NCI-H1694 (cell line): ENCODE data around the gene CDC42BPG.

Source experiments
- DNase-seq: peaks from one replicate; lab custom pipeline; 2025; lab: John Stamatoyannopoulos, UW

Gene CDC42BPG

DNA sequence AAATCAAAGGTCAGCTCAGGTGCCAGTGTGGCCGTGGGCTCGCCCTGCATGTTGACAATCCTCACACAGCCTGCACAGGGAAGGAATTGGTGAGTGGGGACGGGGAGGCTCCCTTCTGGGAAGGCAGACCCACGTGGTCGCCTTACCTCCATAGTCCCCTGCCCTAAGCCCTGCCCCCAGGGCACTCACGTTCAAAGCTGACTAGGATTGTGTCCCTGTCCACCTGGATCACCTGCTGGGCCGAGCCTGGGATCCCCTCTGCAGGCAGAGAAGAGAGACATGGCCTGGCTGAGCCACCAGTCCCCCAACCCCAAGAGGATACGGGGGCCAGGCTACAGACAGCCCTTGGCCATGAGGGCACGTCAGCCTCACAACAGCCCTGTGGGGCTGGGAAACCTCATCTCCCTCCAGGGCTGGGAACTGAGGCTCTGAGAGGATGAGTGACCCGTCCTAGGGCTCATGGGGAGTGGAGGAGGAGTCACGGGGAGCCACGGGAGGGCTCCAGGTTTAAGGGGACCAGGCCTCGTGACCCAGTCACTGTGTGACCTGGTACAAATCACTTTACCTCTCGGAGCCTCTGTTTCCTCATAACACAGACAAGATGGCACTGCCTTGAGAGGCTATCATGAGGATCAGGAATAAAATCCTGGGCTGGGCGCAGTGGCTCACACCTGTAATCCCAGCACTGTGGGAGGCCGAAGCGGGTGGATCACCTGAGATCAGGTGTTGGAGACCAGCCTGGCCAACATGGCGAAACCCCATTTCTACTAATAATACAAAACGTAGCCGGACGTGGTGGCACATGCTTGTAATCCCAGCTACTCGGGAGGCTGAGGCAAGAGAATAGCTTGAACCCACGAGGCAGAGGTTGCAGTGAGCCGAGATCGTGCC, 54.0 kb downstream of the CDC42BPG start:
- no peak for DNase-seq

DNA sequence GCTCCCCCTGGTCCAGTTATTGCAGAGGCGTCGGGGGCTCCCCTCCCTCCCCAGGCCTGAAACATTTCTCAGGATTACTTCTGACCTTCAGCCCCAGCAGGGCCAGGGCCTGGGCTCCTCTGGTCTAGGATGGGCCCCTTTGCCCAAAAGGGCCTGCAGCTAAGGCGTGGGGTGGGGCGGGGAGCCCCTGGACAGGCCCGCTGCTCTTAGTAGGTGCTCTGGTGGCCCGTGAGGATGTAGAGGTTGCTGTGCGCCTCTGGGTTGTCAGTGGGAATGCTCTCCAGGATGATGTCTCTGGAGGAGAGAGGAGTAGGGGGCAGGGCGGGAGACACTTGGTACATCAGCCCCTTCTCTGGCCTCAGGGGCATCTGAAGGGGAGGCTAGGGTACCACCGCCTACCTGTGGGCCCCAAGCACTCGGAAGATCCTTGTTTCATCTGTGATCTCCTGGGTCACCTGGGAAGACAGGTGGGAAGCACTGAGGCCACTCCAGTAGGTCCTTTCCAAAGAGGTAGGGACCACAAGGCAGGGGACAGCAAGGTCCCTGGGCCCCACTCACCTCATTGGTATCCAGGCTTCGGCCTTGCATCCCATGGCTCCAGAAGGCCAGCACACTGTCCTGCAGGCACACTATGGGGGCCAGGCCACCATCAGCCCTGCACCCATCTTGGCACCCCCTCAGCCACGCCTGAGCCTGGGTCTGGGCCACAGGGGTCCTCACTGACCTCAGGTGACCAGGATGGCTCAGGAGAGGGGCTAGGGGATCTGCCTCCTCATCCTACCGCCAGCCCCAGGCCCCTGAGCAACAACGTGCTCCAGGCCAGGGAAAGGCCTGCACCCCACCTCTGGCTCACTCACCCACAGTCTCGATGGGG, 54.9 kb downstream of the CDC42BPG start:
- no peak for DNase-seq

DNA sequence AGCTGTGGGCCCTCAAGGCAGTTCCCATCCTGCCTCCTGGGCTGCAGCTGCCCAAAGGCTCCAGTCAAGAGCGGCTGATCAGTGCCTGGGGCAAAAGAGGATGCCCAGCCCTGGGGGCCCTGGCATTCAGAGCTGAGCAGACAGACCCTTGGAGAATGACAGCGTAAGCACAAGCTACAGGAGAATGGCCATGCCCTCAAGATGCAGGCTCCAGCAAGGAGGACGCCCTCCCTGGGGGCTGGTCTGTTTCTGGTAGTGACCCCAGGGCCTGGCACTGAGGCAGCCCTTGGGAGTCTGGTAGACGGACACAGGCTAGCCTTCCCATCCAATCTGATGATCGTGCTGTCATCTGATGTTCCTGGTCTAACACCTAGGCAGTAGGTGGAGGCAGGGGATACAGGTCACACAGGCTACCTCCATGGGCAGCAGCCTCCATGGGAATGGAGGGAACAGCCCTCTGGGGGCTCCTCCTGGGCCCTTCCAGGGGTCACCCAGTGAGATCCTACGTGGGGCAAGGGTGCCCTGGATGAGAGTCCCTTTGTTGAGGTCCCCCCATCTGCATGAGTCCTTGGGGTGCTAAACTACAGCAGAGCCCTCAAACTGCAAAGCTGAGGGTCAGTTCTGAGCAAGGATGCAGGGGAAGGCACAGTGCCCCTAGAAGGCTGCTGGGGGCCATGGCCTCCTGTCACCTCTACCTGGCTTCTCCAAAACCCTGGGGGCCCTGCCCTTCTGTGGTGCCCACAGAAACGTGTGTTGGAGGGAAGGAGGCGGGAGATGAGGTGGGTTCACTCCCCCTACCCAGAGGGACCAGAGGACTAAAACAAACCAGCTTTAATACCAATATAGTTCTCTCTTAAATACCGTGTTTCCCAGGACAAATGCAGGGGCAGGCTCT, 55.9 kb downstream of the CDC42BPG start:
- no peak for DNase-seq

DNA sequence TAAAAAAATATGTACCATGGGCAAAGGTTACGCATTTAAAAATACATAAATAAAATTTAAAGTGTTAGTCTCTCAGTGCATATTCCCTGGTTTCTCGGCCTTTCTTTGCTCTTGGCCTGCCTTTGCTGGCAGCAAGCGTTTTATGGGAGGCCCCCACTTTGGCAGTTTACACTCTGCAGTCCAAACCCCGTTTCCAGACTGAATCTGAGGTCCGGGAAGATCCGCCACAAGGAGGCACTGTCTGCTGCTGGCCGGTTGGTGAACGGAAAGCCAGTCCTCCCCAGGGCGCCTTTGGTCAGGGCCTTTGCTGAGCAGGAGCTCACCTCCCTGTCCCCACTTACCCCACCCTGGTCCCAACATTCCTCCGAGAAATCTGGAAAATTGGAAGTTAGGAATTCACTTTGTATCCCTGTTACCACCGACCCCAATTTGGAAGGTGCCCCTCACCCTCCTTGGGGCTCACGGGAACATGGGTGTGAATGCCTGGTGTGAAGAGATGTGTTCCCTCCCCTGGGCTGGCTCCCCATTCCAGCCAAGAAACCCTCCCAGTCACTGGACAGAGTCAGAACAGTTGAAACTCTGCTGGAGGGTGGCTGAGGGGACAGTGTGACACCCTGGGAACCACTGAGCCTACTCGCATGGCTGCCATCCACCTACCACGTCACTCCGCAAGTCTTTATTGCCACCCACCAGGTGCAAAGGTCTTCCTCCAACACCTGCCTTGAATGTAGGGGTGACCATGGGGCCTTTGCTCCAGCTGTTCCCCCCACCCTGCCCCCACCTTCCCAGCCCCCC, 56.7 kb downstream of the CDC42BPG start:
- no peak for DNase-seq

DNA sequence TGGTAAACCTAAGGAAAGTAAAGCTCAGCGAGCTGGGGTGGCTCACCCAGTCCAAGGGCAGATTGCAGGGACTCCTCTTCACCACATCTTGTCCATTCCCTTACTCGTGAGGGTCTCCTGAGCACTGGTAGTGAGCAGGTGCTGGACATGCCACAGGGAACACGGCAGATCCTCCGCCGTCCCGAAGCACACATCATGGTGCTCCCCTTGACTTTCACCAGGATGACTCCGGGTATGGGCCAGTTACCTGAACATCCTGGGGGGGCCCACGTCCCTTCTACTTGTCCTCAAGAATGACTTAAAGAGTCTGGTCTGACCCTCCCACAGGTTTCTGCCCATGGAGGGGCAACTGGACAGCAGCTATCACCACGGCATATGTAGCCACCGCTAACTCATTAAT, 58.1 kb downstream of the CDC42BPG start:
- no peak for DNase-seq

DNA sequence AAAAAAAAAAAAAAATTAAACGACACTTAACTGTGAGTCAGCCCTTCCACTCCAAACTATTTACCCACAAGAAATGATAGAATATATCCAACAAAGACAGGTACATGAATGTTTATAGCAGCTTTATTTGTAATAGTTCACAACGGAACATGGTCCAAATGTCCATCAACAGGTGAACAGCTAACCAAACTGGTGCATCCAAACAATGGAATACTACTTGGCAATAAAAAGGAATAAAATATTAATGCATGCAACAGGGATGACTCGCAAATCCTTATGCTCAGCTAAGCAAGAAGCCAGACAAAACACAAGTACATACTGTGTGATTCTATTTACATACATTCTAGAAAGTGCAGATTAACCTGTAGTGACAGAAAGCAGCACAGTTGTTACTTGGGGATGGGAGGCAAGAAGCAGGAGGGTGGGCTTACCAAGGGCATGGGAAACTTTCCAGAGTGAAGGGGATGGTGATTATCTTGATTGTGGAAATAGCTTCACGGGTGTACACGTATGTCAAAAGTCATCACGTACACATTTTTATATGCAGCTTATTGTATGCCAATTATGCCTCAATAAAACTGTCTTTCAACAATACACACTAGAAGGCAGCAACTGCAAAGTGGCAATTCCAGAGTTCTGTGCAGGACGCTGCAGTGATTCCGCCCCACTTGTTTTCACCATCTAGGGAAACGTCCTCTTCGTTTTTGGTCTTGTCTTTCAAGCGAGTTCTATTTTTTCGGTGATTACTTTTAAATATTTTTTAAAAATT, 59.5 kb downstream of the CDC42BPG start:
- no peak for DNase-seq

DNA sequence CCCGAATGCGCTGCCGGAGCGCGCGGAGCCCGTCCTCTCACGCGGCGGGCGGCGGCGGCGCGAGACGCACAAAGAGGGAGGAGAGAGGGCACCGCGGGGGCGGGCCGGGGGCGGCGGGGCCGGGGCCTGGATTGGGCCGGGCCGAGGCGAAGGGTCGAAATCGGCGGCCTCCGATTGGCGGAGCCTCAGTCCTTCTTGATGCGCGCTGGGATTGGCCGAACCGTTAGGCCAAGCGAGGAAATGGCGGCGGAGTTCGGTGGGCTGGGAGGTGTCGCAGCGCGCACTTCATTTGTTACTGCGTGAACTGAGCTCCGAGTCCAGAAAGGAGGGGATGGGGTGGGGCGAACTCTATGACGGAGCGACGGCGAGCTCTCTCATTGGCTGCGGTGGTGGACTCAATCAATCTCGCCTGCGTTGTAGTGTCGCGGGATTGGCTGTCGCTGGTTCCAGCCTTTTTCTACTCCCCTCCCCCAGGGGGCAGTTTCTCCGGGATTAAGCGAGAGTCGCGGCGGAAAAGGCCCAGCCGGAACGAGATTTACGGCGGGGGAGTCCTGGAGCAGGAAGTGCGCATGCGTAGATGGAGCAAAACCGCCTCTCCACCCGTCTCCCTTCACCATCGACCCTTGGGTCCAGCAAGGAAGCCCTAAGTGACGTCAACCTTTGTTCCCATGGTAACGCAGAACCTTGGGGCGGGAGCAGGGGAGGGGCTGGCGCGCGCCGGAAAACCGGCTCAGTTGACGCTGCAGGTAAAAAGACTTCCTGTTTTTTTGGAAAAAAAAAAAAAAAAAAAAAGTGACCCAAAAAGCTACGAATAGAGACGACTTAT, 65.8 kb downstream of the CDC42BPG start, which contains the start of gene SF1:
Gene SF1 (minus strand): TSS at position 70 of the 826 bp plus-strand sequence. CDS start 150 bp downstream, outside the sequence.
- DNase-seq = peak; percentile 100

DNA sequence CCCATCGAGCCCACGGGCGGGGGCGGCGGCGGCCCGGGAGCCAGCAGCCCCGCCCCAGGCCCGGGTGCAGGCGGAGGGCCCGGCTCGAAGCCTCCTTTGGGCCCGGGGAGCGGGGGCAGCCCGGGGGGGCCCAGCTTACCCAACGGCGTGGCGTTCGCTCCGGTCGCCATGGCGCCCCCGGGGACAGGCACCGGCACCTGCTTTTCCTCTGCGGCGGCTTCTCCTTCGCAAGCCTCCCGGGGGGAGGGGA, 66.3 kb downstream of the CDC42BPG start:
- no peak for DNase-seq

DNA sequence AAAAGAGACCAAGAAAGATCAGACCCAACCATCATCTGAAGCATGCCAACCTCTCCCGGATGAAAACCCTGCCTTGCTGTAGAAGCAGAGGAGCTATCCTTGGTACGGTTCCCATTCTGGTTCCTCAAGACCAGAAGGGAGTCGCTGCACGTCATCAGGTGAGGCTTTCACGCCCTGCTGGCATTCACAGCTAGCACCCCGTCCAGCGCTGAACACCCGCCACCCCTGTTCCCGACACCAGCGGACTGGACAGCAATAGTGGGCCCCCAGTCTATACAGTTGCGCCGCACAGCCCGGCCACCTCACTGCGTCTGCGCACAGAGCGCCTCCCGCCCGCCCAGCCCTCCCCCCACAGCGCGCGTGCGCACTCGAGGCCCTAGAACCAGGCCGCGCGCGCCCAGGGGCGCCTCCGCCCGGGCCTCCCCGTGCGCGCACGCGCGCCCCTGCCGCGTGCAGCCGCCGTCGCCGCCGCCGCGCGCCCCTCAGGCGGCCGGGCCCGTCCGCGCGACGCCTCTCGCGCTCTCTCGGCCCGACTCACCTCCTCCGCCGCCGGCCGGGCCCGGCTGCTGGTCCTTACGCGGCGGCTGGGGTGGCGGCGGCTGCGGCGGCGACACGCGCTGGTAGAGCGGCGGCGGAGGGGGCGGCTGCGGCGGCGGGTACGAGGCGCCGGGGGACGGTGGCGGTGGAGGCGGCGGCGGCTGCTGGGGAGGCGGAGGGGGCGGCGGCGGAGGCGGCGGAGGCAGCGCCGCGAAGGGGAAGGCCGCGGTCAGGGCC, 66.8 kb downstream of the CDC42BPG start:
- DNase-seq = no peak

DNA sequence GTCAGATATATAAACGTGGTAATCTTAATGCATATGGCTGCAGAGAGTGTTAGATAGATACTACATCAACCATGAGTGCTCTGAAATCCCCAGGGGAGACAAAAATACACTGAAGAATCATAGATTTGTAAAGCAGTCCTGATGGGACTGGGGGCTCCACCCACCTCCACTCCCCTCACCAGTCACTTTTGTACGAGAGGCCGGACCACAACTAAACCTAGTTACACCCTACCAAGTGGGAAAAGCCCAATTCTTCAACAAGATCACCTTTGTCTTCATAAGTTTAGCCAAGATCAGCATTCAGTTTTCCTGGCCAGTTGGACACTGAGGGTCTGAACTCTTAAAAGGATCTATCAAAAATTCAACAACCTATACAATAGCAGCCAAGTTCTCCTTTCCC, 67.6 kb downstream of the CDC42BPG start:
- no peak for DNase-seq

DNA sequence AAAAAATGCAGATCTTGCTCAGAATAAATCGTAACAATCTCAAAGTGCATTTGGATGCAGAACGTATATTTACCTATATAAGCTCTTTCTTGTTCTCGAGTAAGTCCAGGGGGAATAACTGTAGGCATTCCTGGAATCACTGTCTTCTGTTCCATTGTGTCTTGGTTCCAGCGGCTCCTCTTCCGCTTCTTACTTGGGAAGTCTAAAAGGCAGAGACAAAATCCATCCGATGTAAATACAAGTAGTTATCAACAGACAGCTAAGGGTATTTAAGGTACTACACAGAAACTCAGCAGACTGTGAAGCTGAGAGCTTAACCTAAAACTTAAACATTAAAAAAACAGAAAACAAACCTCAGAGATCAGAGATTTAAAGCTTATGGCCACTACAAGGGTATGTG, 68.0 kb downstream of the CDC42BPG start:
- DNase-seq = no peak

DNA sequence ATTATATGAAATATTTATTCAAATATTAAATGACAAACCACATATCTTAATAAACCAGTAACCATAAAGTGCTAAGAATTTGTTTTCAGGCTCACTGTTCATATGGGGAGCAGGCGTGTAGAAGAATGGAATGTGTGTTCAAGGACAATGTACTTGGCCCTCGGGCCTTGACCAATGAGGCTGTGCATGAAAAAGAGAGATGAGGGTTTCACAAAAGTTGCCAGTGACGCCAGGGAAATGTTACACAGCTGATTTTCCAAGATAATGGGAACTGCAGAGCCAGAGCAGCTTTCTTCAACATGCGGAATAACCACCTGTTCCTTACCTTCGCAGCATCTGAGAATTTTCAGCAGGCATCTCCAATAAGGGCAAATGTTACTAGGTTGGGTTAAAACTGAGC, 70.3 kb downstream of the CDC42BPG start:
- DNase-seq = no peak
